Panc1 (cell line): ENCODE measurements around the gene FLT3. TPM values are rescaled to one million over a fixed set of nuclear protein-coding genes. Genes with fewer than 3 reads are reported as not detected.

ENCODE experiments used
- ATAC-seq: fragments of 200-7000 bp; cut with Tn5 transposase; 2 replicates; pipeline ENCODE4 v1.9.1; 2020; ENCODE audit warnings: mild to moderate bottlenecking, moderate library complexity
- BruUV-seq: library from RNA; stranded (reverse); fragments of 400-500 nt; replicated peaks from 2 replicates; lab custom pipeline; 2021; lab: Mats Ljungman, UMichigan
- CTCF ChIA-PET: fragments of 300-600 bp; sonication (Branson Sonifier 250); formaldehyde crosslinking; loops from one replicate; lab custom pipeline; 2022; ENCODE audit warnings: antibody characterized with exemption; lab: Charles Lee
- POLR2A ChIA-PET: fragments of 300-600 bp; sonication (Branson Sonifier 250); formaldehyde crosslinking; loops from one replicate; lab custom pipeline; 2022; ENCODE audit warnings: antibody characterized with exemption; lab: Charles Lee
- DNase-seq: peaks from one replicate; pipeline ENCODE4 v3.0.0-alpha.2; 2010; ENCODE audit warnings: low read depth, low spot score
- H3K27ac ChIP-seq: 2 replicates; pipeline ENCODE4 v1.5.1; 2011; ENCODE audit warnings: mild to moderate bottlenecking, low read length, inconsistent platforms
- H3K27me3 ChIP-seq: fragments of 200-500 bp; sonication (Bioruptor generic); 2 replicates; pipeline ENCODE4 v1.6.0; 2014; ENCODE audit warnings: low read length, inconsistent platforms; ENCODE audit not compliant: control insufficient read depth, insufficient read depth
- H3K36me3 ChIP-seq: fragments of 200-500 bp; sonication (Bioruptor generic); 2 replicates; pipeline ENCODE4 v1.5.1; 2014; ENCODE audit warnings: inconsistent platforms, mild to moderate bottlenecking, low read length, moderate library complexity; ENCODE audit not compliant: control insufficient read depth, insufficient read depth
- H3K4me1 ChIP-seq: 2 replicates; pipeline ENCODE4 v1.5.1; 2011; ENCODE audit warnings: inconsistent platforms, mild to moderate bottlenecking, low read length, moderate library complexity; ENCODE audit not compliant: control insufficient read depth, insufficient read depth
- H3K4me3 ChIP-seq, 2 experiments: 2 replicates each; pipeline ENCODE4 v1.5.1; 2011 to 2012; ENCODE audit warnings: low read depth in 2 of 2, low read length in 2 of 2, mild to moderate bottlenecking in 2 of 2, inconsistent platforms in 1 of 2, moderate library complexity in 1 of 2
- H3K9me3 ChIP-seq: fragments of 200-500 bp; sonication (Bioruptor generic); 2 replicates; pipeline ENCODE4 v1.5.1; 2014; ENCODE audit warnings: low read depth, mild to moderate bottlenecking, inconsistent platforms, low read length, moderate library complexity; ENCODE audit not compliant: control insufficient read depth, insufficient read depth
- SIN3A ChIP-seq: IDR thresholded peaks from 2 replicates; pipeline ENCODE4 v1.6.1; 2012; ENCODE audit warnings: low read depth, mild to moderate bottlenecking, low read length, moderate library complexity, borderline replicate concordance; ENCODE audit not compliant: insufficient read depth
- TCF7L2 ChIP-seq: IDR thresholded peaks from 2 replicates; pipeline ENCODE4 v1.6.1; 2011; ENCODE audit warnings: mild to moderate bottlenecking, low read depth, low read length, inconsistent platforms
- in situ Hi-C: cut with HindIII; loops from 2 replicates; pipeline ENCODE4 v1.10.0; 2016; ENCODE audit warnings: low sequenced_read_pairs, low pct_unique_long_range_greater_than_20kb
- intact Hi-C: fragments of 100-400 bp; cut with micrococcal nuclease; formaldehyde crosslinking; loops from one replicate; pipeline ENCODE4 v1.10.0; 2022; ENCODE audit not compliant: unreplicated experiment
- total RNA-seq: library from RNA; stranded (reverse); gene quantifications from one replicate; pipeline ENCODE4 v1.2.1, GENCODE V29; 2021; ENCODE audit not compliant: unreplicated experiment
- TF ChIP-seq, protein P1 (sequence below), 2 experiments: IDR thresholded peaks; 2 replicates each; pipeline ENCODE4 v1.6.1; 2011 to 2012; ENCODE audit warnings: low read depth in 2 of 2, control low read depth in 1 of 2, low read length in 1 of 2, mild to moderate bottlenecking in 1 of 2, moderate library complexity in 1 of 2; ENCODE audit not compliant: insufficient read depth in 1 of 2
- TF ChIP-seq, protein P2 (sequence below): fragments of 450-650 bp; IDR thresholded peaks from 2 replicates; pipeline ENCODE4 v1.5.1; 2017; ENCODE audit warnings: mild to moderate bottlenecking

Gene FLT3
- total RNA-seq, 1 experiment from 2014 or later, result 0.08 TPM

DNA sequence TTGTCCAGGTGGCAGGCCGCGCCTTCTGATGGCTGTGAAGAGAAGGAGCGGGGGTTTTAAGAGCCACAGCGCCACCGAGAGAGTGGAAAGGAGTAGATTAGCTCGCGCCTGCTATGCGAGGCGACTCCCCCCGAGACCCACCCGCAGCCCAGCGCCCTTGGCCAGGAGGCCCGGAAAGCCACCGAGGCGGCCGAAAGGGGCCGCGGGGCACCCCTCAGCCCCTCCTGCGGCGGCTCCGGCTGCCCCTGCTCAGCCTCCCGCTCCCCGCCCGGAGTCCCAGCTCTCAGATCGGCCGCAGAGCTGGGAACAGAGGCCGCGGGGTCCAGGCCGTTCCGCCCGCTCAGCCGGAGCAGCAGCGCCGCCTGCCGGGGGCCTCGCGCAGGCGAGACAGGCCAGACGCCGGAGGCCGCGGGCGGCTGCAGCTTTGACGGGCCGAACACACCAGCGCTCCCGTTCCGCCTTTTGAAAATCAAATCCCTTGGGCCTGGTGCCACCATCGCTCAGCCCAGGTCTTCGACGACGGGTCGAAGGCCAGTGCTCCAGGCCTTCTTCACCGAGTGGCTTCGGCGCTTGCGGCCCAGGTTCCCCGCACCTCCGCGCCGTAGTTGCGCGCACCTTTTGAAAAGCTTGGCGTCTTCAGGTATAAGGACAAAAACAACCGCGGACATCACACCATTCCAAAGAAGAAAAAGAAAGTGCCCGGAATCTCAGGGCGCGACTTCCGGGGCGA, 146.5 kb downstream of the FLT3 start:
- no peaks in the 10 kb centered on the region for H3K27me3 ChIP-seq
- no TSS peak for BruUV-seq
- ATAC-seq, result peak; percentile 97
- in situ Hi-C loops (loop anchor here (25.0 kb wide), 1 partner anchor 117 kb away; no protein-coding TSS in a partner anchor), intact Hi-C loops (loop anchor here (1.0 to 10.0 kb wide), 3 partner anchors 87 to 589 kb away; no protein-coding TSS in a partner anchor)
- H3K4me3 ChIP-seq, result peak overlapping the region; percentile 52 to 66
- ChIA-PET CTCF (interaction anchor here (0.6 to 2.6 kb wide), 10 partner anchors 21 to 691 kb away, joined by 3 to 24 read pairs (median 6); partner anchors contain the start of gene PDX1), POLR2A (interaction anchor here (0.5 to 0.7 kb wide), 2 partner anchors 85 to 123 kb away, joined by 3 to 5 read pairs; no protein-coding TSS in a partner anchor)
- no peaks in the 10 kb centered on the region for H3K9me3 ChIP-seq
- TF ChIP-seq, protein P1, sequence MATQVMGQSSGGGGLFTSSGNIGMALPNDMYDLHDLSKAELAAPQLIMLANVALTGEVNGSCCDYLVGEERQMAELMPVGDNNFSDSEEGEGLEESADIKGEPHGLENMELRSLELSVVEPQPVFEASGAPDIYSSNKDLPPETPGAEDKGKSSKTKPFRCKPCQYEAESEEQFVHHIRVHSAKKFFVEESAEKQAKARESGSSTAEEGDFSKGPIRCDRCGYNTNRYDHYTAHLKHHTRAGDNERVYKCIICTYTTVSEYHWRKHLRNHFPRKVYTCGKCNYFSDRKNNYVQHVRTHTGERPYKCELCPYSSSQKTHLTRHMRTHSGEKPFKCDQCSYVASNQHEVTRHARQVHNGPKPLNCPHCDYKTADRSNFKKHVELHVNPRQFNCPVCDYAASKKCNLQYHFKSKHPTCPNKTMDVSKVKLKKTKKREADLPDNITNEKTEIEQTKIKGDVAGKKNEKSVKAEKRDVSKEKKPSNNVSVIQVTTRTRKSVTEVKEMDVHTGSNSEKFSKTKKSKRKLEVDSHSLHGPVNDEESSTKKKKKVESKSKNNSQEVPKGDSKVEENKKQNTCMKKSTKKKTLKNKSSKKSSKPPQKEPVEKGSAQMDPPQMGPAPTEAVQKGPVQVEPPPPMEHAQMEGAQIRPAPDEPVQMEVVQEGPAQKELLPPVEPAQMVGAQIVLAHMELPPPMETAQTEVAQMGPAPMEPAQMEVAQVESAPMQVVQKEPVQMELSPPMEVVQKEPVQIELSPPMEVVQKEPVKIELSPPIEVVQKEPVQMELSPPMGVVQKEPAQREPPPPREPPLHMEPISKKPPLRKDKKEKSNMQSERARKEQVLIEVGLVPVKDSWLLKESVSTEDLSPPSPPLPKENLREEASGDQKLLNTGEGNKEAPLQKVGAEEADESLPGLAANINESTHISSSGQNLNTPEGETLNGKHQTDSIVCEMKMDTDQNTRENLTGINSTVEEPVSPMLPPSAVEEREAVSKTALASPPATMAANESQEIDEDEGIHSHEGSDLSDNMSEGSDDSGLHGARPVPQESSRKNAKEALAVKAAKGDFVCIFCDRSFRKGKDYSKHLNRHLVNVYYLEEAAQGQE (IDR thresholded peaks at IDR 0.05; ENCODE audit: insufficient read depth in 1 of 2, low read depth in 2 of 2, low read length in 1 of 2), result no peak
- TF ChIP-seq, protein P2, sequence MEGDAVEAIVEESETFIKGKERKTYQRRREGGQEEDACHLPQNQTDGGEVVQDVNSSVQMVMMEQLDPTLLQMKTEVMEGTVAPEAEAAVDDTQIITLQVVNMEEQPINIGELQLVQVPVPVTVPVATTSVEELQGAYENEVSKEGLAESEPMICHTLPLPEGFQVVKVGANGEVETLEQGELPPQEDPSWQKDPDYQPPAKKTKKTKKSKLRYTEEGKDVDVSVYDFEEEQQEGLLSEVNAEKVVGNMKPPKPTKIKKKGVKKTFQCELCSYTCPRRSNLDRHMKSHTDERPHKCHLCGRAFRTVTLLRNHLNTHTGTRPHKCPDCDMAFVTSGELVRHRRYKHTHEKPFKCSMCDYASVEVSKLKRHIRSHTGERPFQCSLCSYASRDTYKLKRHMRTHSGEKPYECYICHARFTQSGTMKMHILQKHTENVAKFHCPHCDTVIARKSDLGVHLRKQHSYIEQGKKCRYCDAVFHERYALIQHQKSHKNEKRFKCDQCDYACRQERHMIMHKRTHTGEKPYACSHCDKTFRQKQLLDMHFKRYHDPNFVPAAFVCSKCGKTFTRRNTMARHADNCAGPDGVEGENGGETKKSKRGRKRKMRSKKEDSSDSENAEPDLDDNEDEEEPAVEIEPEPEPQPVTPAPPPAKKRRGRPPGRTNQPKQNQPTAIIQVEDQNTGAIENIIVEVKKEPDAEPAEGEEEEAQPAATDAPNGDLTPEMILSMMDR, result peak; percentile 96
- TF ChIP-seq SIN3A, result 0 out of 2 replicates have a peak, but pooled peaks have one; percentile 44
- TF ChIP-seq TCF7L2, result peak; percentile 68; the same call in 1 of the 2 replicates
- H3K36me3 ChIP-seq, result no peaks in the 10 kb centered on the region
- peaks cover 9% of the 10 kb centered on the region for H3K4me1 ChIP-seq
- H3K27ac ChIP-seq, result peak overlapping the region; percentile 67
- DNase-seq, result no peak

Other genes starting within 250 kb of the FLT3 start
- 3.4 TPM for gene PDX1, start 180.6 kb downstream of the FLT3 start, total RNA-seq
- gene CDX2, start 131.3 kb downstream of the FLT3 start, total RNA-seq, result 5.1 TPM
- gene URAD, start 111.9 kb downstream of the FLT3 start, total RNA-seq, result not detected
- gene PAN3, start 38.0 kb upstream of the FLT3 start, total RNA-seq, result 18.5 TPM